ENCODE results near the gene ERP29.
"Not testable (repeated sequence)": the region's sequence is repeated elsewhere in the genome, so short reads cannot be mapped to it uniquely, and the experiment has no call there.

Gene ERP29

GRCh38 chr12:112005419-112006395, 7.5 kb upstream of the ERP29 start:
- DNase-seq, result no peak

DNA sequence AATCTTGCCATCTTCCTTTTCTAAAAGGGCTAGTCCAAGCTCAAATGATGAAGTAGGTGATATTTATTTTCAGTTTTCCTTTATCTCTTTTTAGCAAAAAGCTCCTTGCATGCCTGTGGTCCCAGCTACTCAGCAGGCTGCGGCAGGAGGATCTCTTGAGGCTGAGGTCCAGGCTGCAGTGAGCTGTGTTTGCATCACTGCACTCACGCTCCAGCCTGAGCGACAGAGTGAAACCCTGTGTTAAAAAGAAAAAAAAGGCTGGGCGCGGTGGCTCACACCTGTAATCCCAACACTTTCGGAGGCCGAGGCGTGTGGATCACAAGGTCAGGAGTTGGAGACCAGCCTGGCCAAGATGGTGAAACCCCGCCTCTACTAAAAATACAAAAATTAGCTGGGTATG, 5.3 kb upstream of the ERP29 start:
- DNase-seq, result no peak

GRCh38 chr12:112008918-112009317, 4.3 kb upstream of the ERP29 start:
- DNase-seq, result no peak

GRCh38 chr12:112009596-112009995, 3.6 kb upstream of the ERP29 start:
- DNase-seq, result not testable (repeated sequence)

GRCh38 chr12:112010415-112011344, 2.5 kb upstream of the ERP29 start:
- no peak for DNase-seq

GRCh38 chr12:112011685-112012084, 1.5 kb upstream of the ERP29 start:
- DNase-seq, result no peak

DNA sequence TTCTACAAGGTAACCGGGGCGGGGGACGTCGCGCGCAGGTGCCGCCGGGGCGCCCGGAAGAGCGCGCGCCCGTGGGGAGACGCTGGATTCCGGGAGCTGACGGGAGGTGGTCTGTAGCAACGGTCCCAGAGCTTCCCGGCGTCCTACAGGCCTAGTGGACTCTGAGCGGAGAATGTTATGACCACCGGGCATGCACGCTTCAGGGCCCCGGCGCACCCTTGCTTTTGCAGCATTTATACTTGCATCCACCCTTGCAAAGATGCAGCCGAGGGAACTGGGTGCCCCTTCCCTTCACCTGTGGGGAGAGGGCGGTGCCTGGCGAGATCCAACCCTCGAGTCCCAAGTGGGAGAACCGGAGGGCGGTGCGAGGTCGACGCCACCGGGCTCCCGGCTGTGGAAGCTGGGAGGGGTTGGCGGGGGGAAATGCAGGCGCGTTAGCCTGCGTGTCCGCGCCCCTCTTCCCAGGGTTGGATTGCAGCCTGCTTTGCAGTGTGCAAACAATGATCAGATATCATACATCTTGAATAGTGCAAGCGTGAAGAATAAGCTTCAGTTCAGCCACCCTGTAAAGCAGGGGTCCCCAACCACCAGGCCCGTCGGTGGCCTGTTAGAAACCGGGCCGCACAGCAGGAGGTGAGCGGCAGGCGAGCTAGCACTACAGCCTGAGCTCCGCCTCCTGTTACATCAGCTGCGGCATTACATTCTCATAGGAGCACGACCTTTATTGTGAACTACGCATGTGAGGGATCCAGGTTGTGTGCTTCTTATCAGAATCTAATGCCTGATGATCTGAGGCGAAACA, 576 bp downstream of the ERP29 start:
- DNase-seq, result peak; percentile 89

GRCh38 chr12:112015938-112016337, 2.7 kb downstream of the ERP29 start:
- DNase-seq, result no peak

- no peak for DNase-seq
Measured at GRCh38 chr12:112017041-112017440, 3.8 kb downstream of the ERP29 start.

- no peak for DNase-seq
Measured at GRCh38 chr12:112018571-112019237, 5.5 kb downstream of the ERP29 start.

GRCh38 chr12:112020947-112021457, 7.8 kb downstream of the ERP29 start:
- no peak for DNase-seq

DNA sequence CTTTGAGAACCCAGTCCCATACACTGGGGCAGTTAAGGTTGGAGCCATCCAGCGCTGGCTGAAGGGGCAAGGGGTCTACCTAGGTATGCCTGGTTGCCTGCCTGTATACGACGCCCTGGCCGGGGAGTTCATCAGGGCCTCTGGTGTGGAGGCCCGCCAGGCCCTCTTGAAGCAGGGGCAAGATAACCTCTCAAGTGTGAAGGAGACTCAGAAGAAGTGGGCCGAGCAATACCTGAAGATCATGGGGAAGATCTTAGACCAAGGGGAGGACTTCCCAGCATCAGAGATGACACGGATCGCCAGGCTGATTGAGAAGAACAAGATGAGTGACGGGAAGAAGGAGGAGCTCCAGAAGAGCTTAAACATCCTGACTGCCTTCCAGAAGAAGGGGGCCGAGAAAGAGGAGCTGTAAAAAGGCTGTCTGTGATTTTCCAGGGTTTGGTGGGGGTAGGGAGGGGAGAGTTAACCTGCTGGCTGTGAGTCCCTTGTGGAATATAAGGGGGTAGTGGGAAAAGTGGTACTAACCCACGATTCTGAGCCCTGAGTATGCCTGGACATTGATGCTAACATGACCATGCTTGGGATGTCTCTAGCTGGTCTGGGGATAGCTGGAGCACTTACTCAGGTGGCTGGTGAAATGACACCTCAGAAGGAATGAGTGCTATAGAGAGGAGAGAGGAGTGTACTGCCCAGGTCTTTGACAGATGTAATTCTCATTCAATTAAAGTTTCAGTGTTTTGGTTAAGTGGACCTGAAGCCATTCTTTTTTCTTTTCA, 9.2 kb downstream of the ERP29 start:
- DNase-seq, result no peak

- DNase-seq, result no peak
Measured at GRCh38 chr12:112023759-112024396, 10.7 kb downstream of the ERP29 start.

DNA sequence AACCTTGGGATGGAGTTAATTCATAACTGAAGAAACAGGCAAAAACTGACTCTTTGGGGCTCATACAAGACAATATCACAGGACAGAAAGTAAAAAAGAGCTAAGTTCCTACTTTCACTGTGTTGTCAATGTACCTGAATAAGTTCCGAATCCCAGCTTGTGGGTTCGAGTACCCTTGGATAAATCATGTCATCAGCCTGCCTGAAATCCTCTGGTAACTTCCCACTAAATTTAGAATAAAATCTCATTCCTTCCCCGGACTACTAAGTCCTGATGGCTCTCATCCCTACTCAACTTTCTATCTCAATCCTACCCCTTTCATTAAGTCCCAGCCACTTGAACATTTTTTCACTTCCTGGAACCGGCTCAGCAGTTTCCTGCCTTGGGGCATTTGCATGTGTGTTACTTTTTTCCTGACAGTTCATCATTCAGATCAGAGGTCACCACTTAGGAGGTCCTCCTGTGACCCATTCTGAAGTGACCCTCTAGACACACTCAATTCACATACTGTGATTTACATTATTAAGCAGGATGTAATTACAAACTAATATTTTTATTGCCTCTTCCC, 12.7 kb downstream of the ERP29 start:
- DNase-seq, result no peak

GRCh38 chr12:112029301-112029700, 16.1 kb downstream of the ERP29 start:
- peak; percentile 73 for DNase-seq

GRCh38 chr12:112031472-112031871, 18.2 kb downstream of the ERP29 start:
- DNase-seq, result no peak

- DNase-seq, result no peak
Measured at GRCh38 chr12:112032292-112032691, 19.1 kb downstream of the ERP29 start.

DNA sequence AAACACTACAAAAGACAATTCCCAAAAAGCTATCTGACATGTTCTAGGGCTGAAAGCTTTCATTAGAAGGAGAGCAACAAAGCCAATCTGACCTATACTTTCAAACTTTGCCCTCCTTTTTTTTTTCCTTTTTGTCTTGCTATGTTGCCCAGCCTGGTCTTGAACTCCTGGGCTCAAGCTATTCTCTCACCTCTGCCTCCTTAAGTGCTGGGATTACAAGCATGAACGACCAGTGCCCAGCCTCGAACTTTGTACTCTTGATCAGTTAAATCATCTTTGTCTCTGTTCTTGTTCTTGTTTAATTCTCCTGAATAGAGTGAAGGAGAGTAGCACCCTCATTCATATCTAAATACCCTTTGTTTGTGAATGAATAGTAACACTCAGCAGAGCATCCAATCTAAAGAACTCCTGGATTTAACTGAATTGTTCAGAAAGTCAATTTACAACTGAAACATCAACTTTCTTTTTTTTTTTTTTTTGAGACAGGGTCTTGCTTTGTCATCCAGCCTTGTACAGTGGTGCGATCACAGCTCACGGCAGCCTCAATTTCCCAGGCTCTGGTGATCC, 22.1 kb downstream of the ERP29 start:
- no peak for DNase-seq

- DNase-seq, result not testable (repeated sequence)
Measured at GRCh38 chr12:112036614-112037013, 23.4 kb downstream of the ERP29 start.

GRCh38 chr12:112046003-112046402, 32.8 kb downstream of the ERP29 start:
- no peak for DNase-seq

All from hematopoietic multipotent progenitor cell treated with erythropoietin and hydrocortisone succinate and interleukin-3 and kit ligand, for 4 days (in vitro differentiated cells).